Panc1 (cell line): ENCODE measurements around the gene ERICH6B. TPM values are rescaled to one million over a fixed set of nuclear protein-coding genes. Genes with fewer than 3 reads are reported as not detected.

Experiments used
- ATAC-seq: fragments of 200-7000 bp; cut with Tn5 transposase; 2 replicates; pipeline ENCODE4 v1.9.1; 2020; ENCODE audit warnings: mild to moderate bottlenecking, moderate library complexity
- BruUV-seq: library from RNA; stranded (reverse); fragments of 400-500 nt; replicated peaks from 2 replicates; lab custom pipeline; 2021; lab: Mats Ljungman, UMichigan
- CTCF ChIA-PET: fragments of 300-600 bp; sonication (Branson Sonifier 250); formaldehyde crosslinking; loops from one replicate; lab custom pipeline; 2022; ENCODE audit warnings: antibody characterized with exemption; lab: Charles Lee
- POLR2A ChIA-PET: fragments of 300-600 bp; sonication (Branson Sonifier 250); formaldehyde crosslinking; loops from one replicate; lab custom pipeline; 2022; ENCODE audit warnings: antibody characterized with exemption; lab: Charles Lee
- DNase-seq: peaks from one replicate; pipeline ENCODE4 v3.0.0-alpha.2; 2010; ENCODE audit warnings: low read depth, low spot score
- H3K27ac ChIP-seq: 2 replicates; pipeline ENCODE4 v1.5.1; 2011; ENCODE audit warnings: mild to moderate bottlenecking, low read length, inconsistent platforms
- H3K27me3 ChIP-seq: fragments of 200-500 bp; sonication (Bioruptor generic); 2 replicates; pipeline ENCODE4 v1.6.0; 2014; ENCODE audit warnings: low read length, inconsistent platforms; ENCODE audit not compliant: control insufficient read depth, insufficient read depth
- H3K36me3 ChIP-seq: fragments of 200-500 bp; sonication (Bioruptor generic); 2 replicates; pipeline ENCODE4 v1.5.1; 2014; ENCODE audit warnings: inconsistent platforms, mild to moderate bottlenecking, low read length, moderate library complexity; ENCODE audit not compliant: control insufficient read depth, insufficient read depth
- H3K4me1 ChIP-seq: 2 replicates; pipeline ENCODE4 v1.5.1; 2011; ENCODE audit warnings: inconsistent platforms, mild to moderate bottlenecking, low read length, moderate library complexity; ENCODE audit not compliant: control insufficient read depth, insufficient read depth
- H3K4me3 ChIP-seq, 2 experiments: 2 replicates each; pipeline ENCODE4 v1.5.1; 2011 to 2012; ENCODE audit warnings: low read depth in 2 of 2, low read length in 2 of 2, mild to moderate bottlenecking in 2 of 2, inconsistent platforms in 1 of 2, moderate library complexity in 1 of 2
- H3K9me3 ChIP-seq: fragments of 200-500 bp; sonication (Bioruptor generic); 2 replicates; pipeline ENCODE4 v1.5.1; 2014; ENCODE audit warnings: low read depth, mild to moderate bottlenecking, inconsistent platforms, low read length, moderate library complexity; ENCODE audit not compliant: control insufficient read depth, insufficient read depth
- CTCF ChIP-seq: fragments of 450-650 bp; IDR thresholded peaks from 2 replicates; pipeline ENCODE4 v1.5.1; 2017; ENCODE audit warnings: mild to moderate bottlenecking
- POLR2AphosphoS5 ChIP-seq: IDR thresholded peaks from 2 replicates; pipeline ENCODE4 v1.6.1; 2012; ENCODE audit warnings: mild to moderate bottlenecking, low read depth, low read length, moderate library complexity
- SIN3A ChIP-seq: IDR thresholded peaks from 2 replicates; pipeline ENCODE4 v1.6.1; 2012; ENCODE audit warnings: low read depth, mild to moderate bottlenecking, low read length, moderate library complexity, borderline replicate concordance; ENCODE audit not compliant: insufficient read depth
- TCF7L2 ChIP-seq: IDR thresholded peaks from 2 replicates; pipeline ENCODE4 v1.6.1; 2011; ENCODE audit warnings: mild to moderate bottlenecking, low read depth, low read length, inconsistent platforms
- in situ Hi-C: cut with HindIII; loops from 2 replicates; pipeline ENCODE4 v1.10.0; 2016; ENCODE audit warnings: low sequenced_read_pairs, low pct_unique_long_range_greater_than_20kb
- intact Hi-C: fragments of 100-400 bp; cut with micrococcal nuclease; formaldehyde crosslinking; loops from one replicate; pipeline ENCODE4 v1.10.0; 2022; ENCODE audit not compliant: unreplicated experiment
- total RNA-seq: library from RNA; stranded (reverse); gene quantifications from one replicate; pipeline ENCODE4 v1.2.1, GENCODE V29; 2021; ENCODE audit not compliant: unreplicated experiment
- TF ChIP-seq, protein P1 (sequence below), 2 experiments: IDR thresholded peaks; 2 replicates each; pipeline ENCODE4 v1.6.1; 2011 to 2012; ENCODE audit warnings: low read depth in 2 of 2, control low read depth in 1 of 2, low read length in 1 of 2, mild to moderate bottlenecking in 1 of 2, moderate library complexity in 1 of 2; ENCODE audit not compliant: insufficient read depth in 1 of 2

ERICH6B gene
- total RNA-seq, 1 experiment from 2014 or later, result not detected

GRCh38 chr13:45529758-45530157 is 85.8 kb downstream of the ERICH6B start:
- H3K27me3 ChIP-seq, result no peaks in the 10 kb centered on the region
- CTCF ChIA-PET, result no interaction called here
- no TSS peak for BruUV-seq
- DNase-seq, result no peak
- intact Hi-C loops (no loop called here), in situ Hi-C loops (no loop called here)
- no peak overlapping the region for H3K27ac ChIP-seq
- peaks cover 2% of the 10 kb centered on the region; the same call in 1 of the 2 replicates for H3K36me3 ChIP-seq
- ATAC-seq, result no peak
- POLR2A ChIA-PET, result no interaction called here
- TF ChIP-seq, protein P1, sequence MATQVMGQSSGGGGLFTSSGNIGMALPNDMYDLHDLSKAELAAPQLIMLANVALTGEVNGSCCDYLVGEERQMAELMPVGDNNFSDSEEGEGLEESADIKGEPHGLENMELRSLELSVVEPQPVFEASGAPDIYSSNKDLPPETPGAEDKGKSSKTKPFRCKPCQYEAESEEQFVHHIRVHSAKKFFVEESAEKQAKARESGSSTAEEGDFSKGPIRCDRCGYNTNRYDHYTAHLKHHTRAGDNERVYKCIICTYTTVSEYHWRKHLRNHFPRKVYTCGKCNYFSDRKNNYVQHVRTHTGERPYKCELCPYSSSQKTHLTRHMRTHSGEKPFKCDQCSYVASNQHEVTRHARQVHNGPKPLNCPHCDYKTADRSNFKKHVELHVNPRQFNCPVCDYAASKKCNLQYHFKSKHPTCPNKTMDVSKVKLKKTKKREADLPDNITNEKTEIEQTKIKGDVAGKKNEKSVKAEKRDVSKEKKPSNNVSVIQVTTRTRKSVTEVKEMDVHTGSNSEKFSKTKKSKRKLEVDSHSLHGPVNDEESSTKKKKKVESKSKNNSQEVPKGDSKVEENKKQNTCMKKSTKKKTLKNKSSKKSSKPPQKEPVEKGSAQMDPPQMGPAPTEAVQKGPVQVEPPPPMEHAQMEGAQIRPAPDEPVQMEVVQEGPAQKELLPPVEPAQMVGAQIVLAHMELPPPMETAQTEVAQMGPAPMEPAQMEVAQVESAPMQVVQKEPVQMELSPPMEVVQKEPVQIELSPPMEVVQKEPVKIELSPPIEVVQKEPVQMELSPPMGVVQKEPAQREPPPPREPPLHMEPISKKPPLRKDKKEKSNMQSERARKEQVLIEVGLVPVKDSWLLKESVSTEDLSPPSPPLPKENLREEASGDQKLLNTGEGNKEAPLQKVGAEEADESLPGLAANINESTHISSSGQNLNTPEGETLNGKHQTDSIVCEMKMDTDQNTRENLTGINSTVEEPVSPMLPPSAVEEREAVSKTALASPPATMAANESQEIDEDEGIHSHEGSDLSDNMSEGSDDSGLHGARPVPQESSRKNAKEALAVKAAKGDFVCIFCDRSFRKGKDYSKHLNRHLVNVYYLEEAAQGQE (IDR thresholded peaks at IDR 0.05; ENCODE audit: insufficient read depth in 1 of 2, low read depth in 2 of 2, low read length in 1 of 2), result no peak
- TF ChIP-seq TCF7L2 (no peak), CTCF (no peak), POLR2AphosphoS5 (no peak), SIN3A (no peak)
- no peak overlapping the region for H3K4me3 ChIP-seq
- no peaks in the 10 kb centered on the region for H3K9me3 ChIP-seq
- peaks cover 9% of the 10 kb centered on the region for H3K4me1 ChIP-seq

DNA sequence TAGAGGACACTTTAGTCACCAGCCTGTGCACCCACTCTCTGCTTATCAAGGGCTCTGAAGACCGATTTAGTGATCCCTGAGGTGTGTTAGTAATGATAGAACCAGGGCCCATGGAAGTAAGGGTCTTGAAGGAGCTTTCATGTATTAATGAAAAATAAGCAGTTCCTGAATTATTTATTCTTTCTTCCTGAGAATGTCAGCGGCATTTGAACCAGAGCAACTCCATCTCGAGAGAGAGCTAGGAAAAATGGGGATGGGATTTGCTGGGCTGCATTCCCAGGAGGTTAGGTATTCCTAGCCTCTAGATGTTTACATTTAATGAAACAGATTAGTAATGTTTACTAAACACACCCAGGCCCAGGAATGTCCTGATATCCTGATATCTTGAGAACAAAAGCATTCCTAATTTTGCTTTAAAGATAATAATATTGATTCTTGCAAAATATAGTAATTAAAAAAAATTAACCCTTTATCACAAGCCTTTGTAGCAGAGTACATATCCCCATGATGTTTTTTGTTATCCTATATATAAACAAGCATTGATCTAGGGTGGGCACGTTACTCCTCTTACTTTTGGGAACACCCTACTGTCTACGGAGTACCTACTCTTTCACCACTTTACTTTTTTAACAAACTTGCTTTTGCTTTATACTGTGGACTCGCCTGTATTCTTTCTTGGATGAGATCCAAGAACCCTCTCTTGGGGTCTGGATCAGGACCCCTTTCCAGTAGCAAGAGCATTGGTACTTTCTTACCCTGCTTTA is 87.7 kb downstream of the ERICH6B start:
- intact Hi-C loops (no loop called here), in situ Hi-C loops (no loop called here)
- no peak overlapping the region for H3K4me3 ChIP-seq
- peaks cover 4% of the 10 kb centered on the region; the same call in 1 of the 2 replicates for H3K36me3 ChIP-seq
- TF ChIP-seq TCF7L2, result no peak
- TF ChIP-seq SIN3A, result no peak
- TF ChIP-seq POLR2AphosphoS5, result no peak
- no peak for TF ChIP-seq CTCF
- TF ChIP-seq, protein P1 (IDR thresholded peaks at IDR 0.05; ENCODE audit: insufficient read depth in 1 of 2, low read depth in 2 of 2, low read length in 1 of 2), result no peak
- ChIA-PET POLR2A (no interaction called here), CTCF (no interaction called here)
- H3K9me3 ChIP-seq, result no peaks in the 10 kb centered on the region
- DNase-seq, result no peak
- peaks cover 9% of the 10 kb centered on the region for H3K4me1 ChIP-seq
- BruUV-seq, result no TSS peak
- ATAC-seq, result peak; percentile 74
- H3K27me3 ChIP-seq, result no peaks in the 10 kb centered on the region
- no peak overlapping the region for H3K27ac ChIP-seq
